ENCODE data around the gene CFAP46. TPM values are rescaled to one million over a fixed set of nuclear protein-coding genes. Genes with fewer than 3 reads are reported as not detected.

Gene CFAP46
- total and polyA plus RNA-seq, 12 donors = 0.15 to 5.5 (median 1.1) TPM; not detected in 3

DNA sequence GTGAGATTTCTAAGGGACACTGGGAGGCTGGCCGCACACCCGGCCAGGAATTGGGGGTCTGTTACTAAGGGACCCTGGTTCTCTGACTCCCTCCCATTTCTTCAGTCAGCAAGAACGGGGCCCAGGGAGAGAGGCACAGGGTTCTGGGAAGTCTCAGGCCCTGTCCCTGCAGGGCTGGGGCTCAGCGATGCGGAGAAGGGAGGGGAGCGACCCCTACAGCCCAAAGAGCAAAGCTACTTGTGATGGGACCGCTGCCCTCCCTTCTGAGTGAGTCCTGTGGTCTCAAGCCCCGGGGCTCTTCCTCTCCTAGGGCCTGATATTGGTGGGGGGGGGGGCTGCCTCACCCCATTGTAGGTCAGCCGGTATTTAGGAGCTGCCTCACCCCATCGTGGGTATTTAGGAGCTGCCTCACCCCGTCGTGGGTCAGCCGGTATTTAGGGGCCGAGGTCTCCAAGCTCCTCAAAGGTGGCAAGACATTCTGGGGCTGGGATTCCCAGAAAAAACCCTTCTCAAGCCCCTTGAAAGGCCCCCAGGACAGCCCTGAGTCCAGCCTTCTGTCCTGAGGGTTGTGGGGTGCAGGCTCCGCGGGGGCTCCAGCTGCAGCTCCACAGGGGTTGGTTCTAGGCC, 139.6 kb downstream of the CFAP46 start:
- TF ChIP-seq POLR2A (IDR thresholded peaks at IDR 0.05) = no peak
- TF ChIP-seq CTCF (IDR thresholded peaks at IDR 0.05) = no peak

DNA sequence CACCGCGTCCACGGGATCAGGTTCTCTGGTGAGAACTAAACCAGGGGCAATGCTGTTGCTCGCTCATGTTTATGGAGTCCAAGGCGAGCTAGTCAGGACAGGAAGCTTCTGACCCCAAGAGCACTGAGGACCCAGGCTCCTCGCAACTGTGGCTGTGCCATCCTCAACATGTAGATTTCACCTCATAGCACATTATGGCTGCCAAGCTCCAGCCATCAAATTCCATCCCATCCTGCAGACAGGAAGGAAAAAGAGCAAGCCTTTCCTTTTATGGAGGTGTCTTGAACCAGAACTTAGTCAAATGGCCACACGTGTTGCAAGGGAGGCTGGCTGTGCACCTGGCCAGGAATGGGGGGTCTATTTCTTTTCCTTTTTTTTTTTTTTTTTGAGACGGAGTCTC, 140.3 kb downstream of the CFAP46 start:
- WGBS, 4 donors = 66 to 94% (median 82%) methylated on average over 4 to 8 of the region's 8 CpGs
- Histone ChIP-seq H3K4me3 (no peak overlapping the region), H3K4me1 (replicated peaks in 1 of 2) (no peaks in the 10 kb centered on the region), H3K36me3 (replicated peaks in 1 of 2) (no peaks in the 10 kb centered on the region), H3K27ac (no peak overlapping the region), H3K9me3 (replicated peaks in 1 of 3) (no peaks in the 10 kb centered on the region), H3K27me3 (no peaks in the 10 kb centered on the region)
- intact Hi-C loops (cut with DNase I) = no loop called here
- TF ChIP-seq POLR2A (IDR thresholded peaks at IDR 0.05) (no peak), CTCF (IDR thresholded peaks at IDR 0.05) (no peak)
- DNase-seq = no peak

More for the DNA sequence above, 139.6 kb downstream of the CFAP46 start:
- H3K9me3 ChIP-seq (replicated peaks in 1 of 3) = no peaks in the 10 kb centered on the region
- H3K4me1 ChIP-seq (replicated peaks in 1 of 2) = no peaks in the 10 kb centered on the region
- no peaks in the 10 kb centered on the region for H3K27me3 ChIP-seq
- intact Hi-C loops (cut with DNase I) = no loop called here
- WGBS, 4 donors = 70 to 88% (median 78%) methylated on average over 9 to 16 of the region's 16 CpGs
- no peak overlapping the region for H3K27ac ChIP-seq
- H3K4me3 ChIP-seq = no peak overlapping the region
- DNase-seq = no peak
- H3K36me3 ChIP-seq (replicated peaks in 1 of 2) = no peaks in the 10 kb centered on the region

DNA sequence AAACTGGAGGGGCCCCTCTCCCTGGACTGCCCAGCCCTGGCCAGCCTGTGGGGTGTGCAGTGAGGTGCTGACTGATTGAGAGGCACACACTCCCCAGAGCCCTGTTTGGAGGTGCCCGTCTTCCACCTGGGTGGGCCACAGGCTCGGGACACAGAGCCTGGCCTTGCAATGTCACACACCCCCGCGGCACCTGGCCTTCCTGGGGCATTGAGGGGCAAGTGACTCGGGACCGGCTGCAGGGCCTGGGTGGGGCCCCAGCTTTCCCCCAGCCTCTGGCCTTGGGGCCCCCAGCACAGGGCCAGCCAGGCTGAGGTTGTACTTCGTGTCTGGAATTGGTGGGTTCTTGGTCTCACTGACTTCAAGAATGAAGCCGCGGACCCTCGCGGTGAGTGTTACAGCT, 142.5 kb downstream of the CFAP46 start:
- TF ChIP-seq CTCF (IDR thresholded peaks at IDR 0.05) (no peak), POLR2A (IDR thresholded peaks at IDR 0.05) (no peak)
- H3K36me3 ChIP-seq (replicated peaks in 1 of 2) = no peaks in the 10 kb centered on the region
- no peak for DNase-seq
- H3K27me3 ChIP-seq = no peaks in the 10 kb centered on the region
- WGBS, 4 donors = 60 to 91% (median 78%) methylated on average over 1 to 11 of the region's 11 CpGs
- no peaks in the 10 kb centered on the region for H3K9me3 ChIP-seq (replicated peaks in 1 of 3)
- intact Hi-C loops (cut with DNase I) = no loop called here
- no peak overlapping the region for H3K4me3 ChIP-seq
- no peaks in the 10 kb centered on the region for H3K4me1 ChIP-seq (replicated peaks in 1 of 2)
- no peak overlapping the region for H3K27ac ChIP-seq

- intact Hi-C loops (cut with DNase I) = no loop called here
These were observed 143.5 kb downstream of the CFAP46 start for GRCh38 chr10:132798876-132799275.

More at GRCh38 chr10:132798876-132799275, 143.5 kb downstream of the CFAP46 start:
- H3K27ac ChIP-seq = no peak overlapping the region
- no peak for DNase-seq
- WGBS, 4 donors = 58 to 92% (median 88%) methylated on average over 5 to 15 of the region's 15 CpGs
- no peaks in the 10 kb centered on the region for H3K9me3 ChIP-seq (replicated peaks in 1 of 3)
- H3K27me3 ChIP-seq = peaks cover 6% of the 10 kb centered on the region
- H3K4me1 ChIP-seq (replicated peaks in 1 of 2) = no peaks in the 10 kb centered on the region
- no peak overlapping the region for H3K4me3 ChIP-seq
- TF ChIP-seq CTCF (IDR thresholded peaks at IDR 0.05) = no peak
- no peak for TF ChIP-seq POLR2A (IDR thresholded peaks at IDR 0.05)
- no peaks in the 10 kb centered on the region for H3K36me3 ChIP-seq (replicated peaks in 1 of 2)

Measured in adrenal gland (tissue), 12 donors.